Activated naive CD4-positive, alpha-beta T cell treated with anti-CD3 and anti-CD28 coated beads for 36 hours (primary cell): ENCODE measurements around the gene STAT3. TPM values are rescaled to one million over a fixed set of nuclear protein-coding genes. Genes with fewer than 3 reads are reported as not detected.

Source experiments
- CTCF ChIA-PET: fragments of 350-600 bp; sonication (Branson Sonifier 250); formaldehyde crosslinking; loops from one replicate; lab custom pipeline; 2021; ENCODE audit warnings: antibody characterized with exemption; lab: Charles Lee
- DNase-seq: peaks from one replicate; pipeline ENCODE4 v3.0.0-alpha.2; 2020
- H3K27ac Mint-ChIP-seq: one replicate; pipeline ENCODE4 v1.8.0; 2021; ENCODE audit warnings: mild to moderate bottlenecking, mixed read lengths
- H3K27me3 Mint-ChIP-seq: one replicate; pipeline ENCODE4 v1.8.0; 2021; ENCODE audit warnings: low read depth, mixed read lengths
- H3K36me3 Mint-ChIP-seq: one replicate; pipeline ENCODE4 v1.8.0; 2021; ENCODE audit warnings: low read depth, mixed read lengths
- H3K4me1 Mint-ChIP-seq: one replicate; pipeline ENCODE4 v1.8.0; 2021; ENCODE audit warnings: low read depth, mixed read lengths
- H3K4me3 Mint-ChIP-seq: one replicate; pipeline ENCODE4 v1.8.0; 2021; ENCODE audit warnings: mild to moderate bottlenecking, moderate library complexity, mixed read lengths
- H3K9me3 Mint-ChIP-seq: one replicate; pipeline ENCODE4 v1.8.0; 2021; ENCODE audit warnings: mixed read lengths
- intact Hi-C: fragments of 100-400 bp; cut with micrococcal nuclease; formaldehyde crosslinking; loops from one replicate; pipeline ENCODE4 v1.15.1; 2023
- total RNA-seq, 2 experiments: library from RNA; stranded (reverse); gene quantifications; one replicate each; pipeline ENCODE4 v1.2.3, GENCODE V29; 2021

The STAT3 gene
- total RNA-seq, 2 experiments from 2014 or later: 404 to 408 TPM

DNA sequence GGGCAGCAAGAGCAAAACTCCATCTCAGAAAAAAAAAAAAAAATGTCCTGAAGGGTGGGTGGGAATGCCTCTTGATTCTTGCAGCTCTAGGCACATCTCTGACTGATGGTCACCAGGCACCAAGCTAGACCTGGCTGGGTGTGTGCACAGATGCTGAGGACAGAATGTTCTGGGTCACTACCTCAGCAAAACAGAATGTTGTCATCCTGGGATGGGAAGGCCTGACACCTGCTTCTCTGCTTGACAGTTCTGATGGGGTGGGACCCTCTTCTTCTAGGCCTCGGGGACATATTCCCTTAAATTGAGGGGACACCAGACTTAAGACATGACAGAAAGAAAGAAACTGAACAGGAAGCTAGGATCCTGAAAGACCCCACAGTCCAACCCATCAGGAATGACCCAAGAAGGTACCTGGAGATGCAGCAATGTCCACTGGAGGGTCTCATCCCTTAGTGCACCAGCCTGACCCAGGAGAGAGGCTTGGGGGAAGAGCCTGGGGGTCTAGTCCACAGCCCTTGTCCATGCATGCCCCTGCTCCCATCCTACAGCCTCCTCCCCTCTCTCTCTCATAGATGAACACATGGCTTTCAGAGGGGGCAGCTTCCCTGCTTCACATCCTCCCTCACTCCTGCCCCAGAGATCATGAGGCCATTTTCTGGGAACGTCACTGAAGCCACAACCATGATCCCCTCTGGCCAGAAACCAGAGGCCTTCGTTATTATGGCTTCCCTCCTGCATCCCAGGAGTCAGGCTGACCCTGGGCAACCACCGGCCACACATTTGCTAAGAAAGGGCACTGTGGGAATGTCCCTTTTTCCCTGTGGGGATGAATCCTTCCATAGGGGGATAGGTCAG is 108.2 kb downstream of the STAT3 start:
- peaks cover 17% of the 10 kb centered on the region for H3K36me3 Mint-ChIP-seq
- no peak overlapping the region for H3K4me3 Mint-ChIP-seq
- CTCF ChIA-PET: interaction anchor here (0.5 to 1.4 kb wide), 5 partner anchors 10 to 317 kb away, joined by 3 to 5 read pairs (median 3); no protein-coding TSS in a partner anchor
- peaks cover 38% of the 10 kb centered on the region for H3K4me1 Mint-ChIP-seq
- H3K27ac Mint-ChIP-seq: no peak overlapping the region
- H3K27me3 Mint-ChIP-seq: no peaks in the 10 kb centered on the region
- intact Hi-C loops: loop anchor here (10.0 kb wide), 1 partner anchor 415 kb away; the partner anchor contains the start of gene KLHL11
- peak; percentile 1 for DNase-seq
- no peaks in the 10 kb centered on the region for H3K9me3 Mint-ChIP-seq

DNA sequence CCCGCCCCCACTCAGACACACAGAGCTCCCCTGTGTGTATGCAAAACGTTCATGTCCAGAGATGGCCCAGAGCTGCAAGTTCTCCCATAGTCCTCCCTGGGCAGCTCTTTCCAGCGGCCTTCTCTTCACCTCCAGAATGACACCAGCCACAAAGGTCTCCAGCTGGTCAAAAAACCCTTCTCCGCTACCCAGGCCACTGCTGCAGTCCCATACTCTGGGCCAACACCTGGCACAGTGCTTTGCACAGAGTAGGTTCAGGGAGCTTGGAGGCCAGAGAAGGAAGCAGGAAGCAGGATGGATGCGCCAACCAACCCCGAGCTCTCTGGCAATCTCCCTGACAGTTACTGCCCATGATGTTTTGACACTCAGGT is 110.9 kb downstream of the STAT3 start:
- Mint-ChIP-seq H3K27me3 (no peaks in the 10 kb centered on the region), H3K9me3 (no peaks in the 10 kb centered on the region), H3K4me1 (peaks cover 27% of the 10 kb centered on the region), H3K4me3 (peak overlapping the region; percentile 63), H3K36me3 (peaks cover 30% of the 10 kb centered on the region), H3K27ac (peak overlapping the region; percentile 78)
- CTCF ChIA-PET: interaction anchor here (0.7 to 2.3 kb wide), 4 partner anchors 9 to 126 kb away, joined by 3 to 13 read pairs (median 4); no protein-coding TSS in a partner anchor
- intact Hi-C loops: loop anchor here (1.0 to 10.0 kb wide), 2 partner anchors 10 to 413 kb away; partner anchors contain the start of gene KLHL11
- DNase-seq: peak; percentile 3

DNA sequence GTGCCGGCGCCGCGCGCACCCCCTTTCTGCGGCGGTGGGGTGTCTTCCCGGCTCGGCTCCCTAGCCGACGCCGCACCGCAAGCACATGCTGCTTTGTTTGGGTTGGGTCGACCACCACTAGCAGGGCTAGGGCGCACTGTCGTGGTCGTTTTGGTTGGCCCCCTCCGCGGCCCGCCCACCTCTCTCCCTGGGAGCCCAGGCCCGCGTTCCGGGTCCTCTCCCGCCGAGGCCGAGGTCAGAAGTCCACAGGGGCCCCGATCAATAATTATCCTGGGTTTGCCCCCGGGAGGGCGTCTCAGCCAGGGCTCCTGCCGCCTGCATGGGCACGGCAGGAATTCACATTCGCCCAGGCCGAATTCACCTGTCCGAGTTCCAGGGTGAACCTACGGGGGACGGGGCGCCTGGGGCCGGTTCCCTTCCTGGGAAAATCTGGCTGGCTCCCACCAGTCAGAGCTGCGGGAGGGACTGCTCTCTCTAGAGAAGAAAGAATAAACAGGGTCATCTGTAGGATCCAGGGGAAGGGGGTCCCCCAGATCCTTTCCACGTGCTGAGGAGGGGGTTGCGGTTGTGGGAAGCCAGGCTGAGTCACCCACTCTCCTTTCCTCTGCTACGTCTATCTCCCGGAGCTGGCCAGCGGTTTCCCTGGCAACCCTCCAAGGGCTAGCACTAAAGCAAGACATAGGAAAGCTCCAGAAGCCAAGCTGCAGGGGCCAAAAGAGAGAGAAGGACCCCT is 111.5 kb downstream of the STAT3 start:
- H3K9me3 Mint-ChIP-seq: no peaks in the 10 kb centered on the region
- peaks cover 30% of the 10 kb centered on the region for H3K36me3 Mint-ChIP-seq
- CTCF ChIA-PET: interaction anchor here (0.7 to 2.3 kb wide), 3 partner anchors 29 to 126 kb away, joined by 3 to 13 read pairs (median 4); no protein-coding TSS in a partner anchor
- peak; percentile 45 for DNase-seq
- peak overlapping the region; percentile 78 for H3K27ac Mint-ChIP-seq
- peaks cover 32% of the 10 kb centered on the region for H3K4me1 Mint-ChIP-seq
- intact Hi-C loops: loop anchor here (1.0 to 10.0 kb wide), 2 partner anchors 11 to 412 kb away; partner anchors contain the start of gene KLHL11
- H3K27me3 Mint-ChIP-seq: no peaks in the 10 kb centered on the region
- peak overlapping the region; percentile 63 for H3K4me3 Mint-ChIP-seq

DNA sequence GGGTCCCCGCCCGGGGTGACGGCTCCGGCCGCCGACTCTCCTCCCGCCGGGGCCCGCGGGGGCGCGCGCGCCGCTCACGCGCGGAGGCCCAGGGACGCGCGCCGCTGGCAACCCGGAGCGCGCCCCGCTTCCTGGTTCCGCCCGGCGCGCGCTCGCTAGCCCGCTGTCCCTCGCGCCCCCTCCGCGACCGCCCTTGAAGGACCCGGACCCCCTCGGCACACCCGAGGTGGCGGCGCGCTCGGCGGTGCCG is 112.0 kb downstream of the STAT3 start, which contains the start of gene STAT5B:
Gene STAT5B (minus strand): TSS at position 33 of the 250 bp plus-strand sequence. CDS start 44,264 bp downstream, outside the sequence.
- CTCF ChIA-PET: interaction anchor here (2.4 kb wide), 1 partner anchor 54 kb away, joined by 18 read pairs; no protein-coding TSS in a partner anchor
- no peaks in the 10 kb centered on the region for H3K27me3 Mint-ChIP-seq

DNA sequence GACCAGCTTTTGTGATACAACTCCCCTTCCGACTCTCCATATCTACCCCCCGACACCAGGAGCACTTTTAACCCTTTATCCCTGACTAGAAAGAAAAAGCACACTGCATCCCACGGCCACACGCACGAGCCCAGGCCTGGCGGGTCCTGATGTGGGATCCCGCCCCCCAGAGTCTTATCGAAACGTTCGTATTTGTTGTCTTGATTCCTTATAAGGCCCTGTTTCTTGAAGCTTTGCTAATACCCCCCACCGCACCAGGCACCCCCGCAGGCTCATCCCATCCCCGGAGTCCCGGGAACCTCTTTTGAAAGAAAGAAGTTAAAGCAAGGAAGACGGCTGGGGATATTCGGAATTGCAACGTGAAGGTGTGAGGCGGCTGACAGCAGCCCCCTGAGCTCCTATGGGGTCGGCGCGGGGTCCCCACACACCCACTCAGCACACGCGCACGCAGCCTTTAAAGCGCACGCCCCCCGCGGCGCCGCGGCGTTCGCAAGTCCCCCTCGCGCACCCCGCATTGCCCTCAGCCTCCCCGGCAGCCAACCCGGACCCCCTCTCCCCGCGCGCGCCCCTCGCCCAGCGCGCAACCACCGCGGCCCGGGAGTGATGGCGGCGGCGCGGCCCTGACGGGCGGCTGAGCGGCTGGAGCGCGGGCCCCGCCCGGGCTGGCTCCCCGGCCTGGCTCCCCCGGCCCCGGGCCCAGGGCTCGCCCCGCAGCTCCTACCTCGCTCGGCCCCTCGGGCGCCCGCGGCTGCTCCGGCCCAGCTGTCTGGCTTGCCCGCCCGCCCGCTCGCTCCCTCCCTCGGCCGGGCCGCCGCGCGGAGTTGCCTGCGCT is 112.5 kb downstream of the STAT3 start:
- Mint-ChIP-seq H3K4me1 (peaks cover 41% of the 10 kb centered on the region), H3K36me3 (peaks cover 32% of the 10 kb centered on the region), H3K27ac (peak overlapping the region; percentile 97), H3K27me3 (no peaks in the 10 kb centered on the region), H3K4me3 (peak overlapping the region; percentile 96), H3K9me3 (no peaks in the 10 kb centered on the region)
- peak; percentile 29 for DNase-seq
- intact Hi-C loops: loop anchor here (10.0 kb wide), 1 partner anchor 411 kb away; the partner anchor contains the start of gene KLHL11
- CTCF ChIA-PET: interaction anchor here (0.7 to 8.1 kb wide), 3 partner anchors 21 to 53 kb away, joined by 5 to 46 read pairs (median 18); no protein-coding TSS in a partner anchor

More for the DNA sequence above, 112.0 kb downstream of the STAT3 start, which contains the start of gene STAT5B:
- intact Hi-C loops: loop anchor here (10.0 kb wide), 1 partner anchor 411 kb away; the partner anchor contains the start of gene KLHL11
- Mint-ChIP-seq H3K4me3 (peak within 1 kb of the TSS; percentile 96), H3K4me1 (peaks cover 35% of the 10 kb centered on the region), H3K9me3 (no peaks in the 10 kb centered on the region), H3K27ac (peak within 1 kb of the TSS; percentile 97), H3K36me3 (peaks cover 30% of the 10 kb centered on the region)
- DNase-seq: peak; percentile 62

DNA sequence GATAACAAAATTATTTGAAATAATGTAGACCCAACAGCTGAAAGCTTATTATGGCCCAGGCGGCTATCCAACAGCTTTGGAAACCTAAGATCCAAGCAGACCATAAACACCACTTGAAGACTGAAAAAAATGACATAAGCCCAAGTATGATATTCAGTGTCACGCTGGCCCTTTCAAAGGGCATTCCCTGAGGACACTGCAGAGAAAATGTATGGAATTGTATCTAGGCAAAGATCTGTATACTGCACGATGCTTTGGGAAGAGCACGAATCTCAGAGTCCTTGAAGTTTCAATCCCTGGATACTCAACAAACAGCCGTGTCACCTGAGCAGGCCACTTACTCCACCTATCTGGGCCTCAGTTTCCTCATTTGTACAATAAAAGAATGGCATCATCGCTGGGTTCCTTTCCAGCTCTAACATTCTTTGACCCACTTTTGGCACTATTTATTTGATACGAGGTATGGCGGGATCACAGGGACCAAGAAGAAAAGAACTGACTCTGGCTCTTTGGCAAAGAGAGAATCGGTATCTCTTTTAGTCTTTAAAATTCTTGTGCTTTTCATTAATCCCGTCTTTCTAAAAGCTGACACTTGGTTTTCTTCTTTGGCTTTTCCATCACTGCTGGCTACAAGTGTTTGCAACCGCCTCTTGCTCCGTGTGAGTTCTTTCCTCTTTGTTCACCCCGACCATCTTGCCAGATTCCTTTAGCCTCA is 113.3 kb downstream of the STAT3 start:
- Mint-ChIP-seq H3K4me3 (peak overlapping the region; percentile 96), H3K9me3 (no peaks in the 10 kb centered on the region), H3K36me3 (peaks cover 35% of the 10 kb centered on the region), H3K27ac (peak overlapping the region; percentile 97), H3K27me3 (no peaks in the 10 kb centered on the region), H3K4me1 (peaks cover 47% of the 10 kb centered on the region)
- CTCF ChIA-PET: interaction anchor here (2.4 to 8.1 kb wide), 2 partner anchors 25 to 52 kb away, joined by 18 to 46 read pairs; no protein-coding TSS in a partner anchor
- DNase-seq: no peak
- intact Hi-C loops: loop anchor here (5.0 to 10.0 kb wide), 2 partner anchors 410 to 897 kb away; partner anchors contain the start of genes KLHL11 and NBR1

DNA sequence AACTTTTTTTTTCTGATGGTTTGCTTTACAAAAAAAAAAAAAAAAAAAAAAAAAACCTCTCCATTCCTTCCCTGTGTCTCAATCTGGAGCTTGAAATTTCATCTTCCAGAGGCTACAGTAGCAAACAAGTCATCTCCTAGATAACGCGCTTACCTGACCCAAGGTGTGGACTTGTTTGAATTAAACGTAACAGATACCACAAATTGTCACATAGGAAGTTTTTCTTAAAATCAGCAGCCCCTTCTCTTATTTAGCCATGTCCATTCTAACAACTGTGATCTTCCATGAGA is 114.0 kb downstream of the STAT3 start:
- no peak for DNase-seq
- Mint-ChIP-seq H3K4me3 (peak overlapping the region; percentile 96), H3K36me3 (peaks cover 36% of the 10 kb centered on the region), H3K27me3 (no peaks in the 10 kb centered on the region), H3K9me3 (no peaks in the 10 kb centered on the region), H3K4me1 (peaks cover 55% of the 10 kb centered on the region), H3K27ac (peak overlapping the region; percentile 97)
- CTCF ChIA-PET: interaction anchor here (0.6 to 8.1 kb wide), 4 partner anchors 24 to 129 kb away, joined by 3 to 46 read pairs (median 10); no protein-coding TSS in a partner anchor
- intact Hi-C loops: loop anchor here (5.0 to 10.0 kb wide), 2 partner anchors 409 to 898 kb away; partner anchors contain the start of genes KLHL11 and NBR1

DNA sequence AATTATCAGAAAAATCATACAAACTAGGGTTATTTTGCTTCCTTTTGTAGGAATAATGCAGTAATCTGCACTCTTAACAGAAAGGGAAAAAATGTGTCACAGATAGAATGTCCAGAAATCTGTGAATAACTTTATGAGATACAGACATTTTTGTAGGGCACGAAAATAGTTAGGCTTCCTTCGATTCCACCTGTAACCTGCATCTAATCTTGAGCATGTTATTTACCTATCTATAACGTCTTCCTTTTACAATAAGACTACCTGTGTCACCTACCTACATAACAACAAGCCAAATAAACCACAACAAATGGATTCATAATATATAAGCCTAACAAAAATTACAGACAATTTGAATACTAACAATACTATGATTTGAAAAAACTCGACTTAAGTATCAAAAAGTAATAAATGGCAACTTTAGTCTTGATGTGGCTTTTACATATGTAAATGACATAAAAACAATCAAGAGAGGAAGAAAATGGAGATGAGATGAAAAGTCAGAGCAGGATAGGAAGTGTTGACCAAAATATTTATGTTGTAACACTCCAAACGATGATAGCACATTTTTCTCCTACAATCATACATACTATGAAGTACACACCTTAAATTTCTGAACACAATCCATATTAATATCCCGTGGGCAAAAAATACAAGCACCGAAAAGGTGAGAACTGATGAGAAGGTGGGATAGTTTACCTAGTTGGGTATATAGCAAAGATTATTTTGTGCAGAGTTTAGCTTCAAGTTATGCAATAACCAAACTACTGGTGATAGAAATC is 114.6 kb downstream of the STAT3 start:
- peaks cover 36% of the 10 kb centered on the region for H3K36me3 Mint-ChIP-seq
- H3K27me3 Mint-ChIP-seq: no peaks in the 10 kb centered on the region
- H3K27ac Mint-ChIP-seq: peak overlapping the region; percentile 97
- H3K4me3 Mint-ChIP-seq: peak overlapping the region; percentile 96
- H3K4me1 Mint-ChIP-seq: peaks cover 60% of the 10 kb centered on the region
- no peaks in the 10 kb centered on the region for H3K9me3 Mint-ChIP-seq
- intact Hi-C loops: loop anchor here (2.0 to 10.0 kb wide), 3 partner anchors 51 to 899 kb away; partner anchors contain the start of genes KLHL11 and NBR1
- CTCF ChIA-PET: interaction anchor here (0.6 to 8.1 kb wide), 6 partner anchors 14 to 129 kb away, joined by 3 to 46 read pairs (median 3); no protein-coding TSS in a partner anchor
- no peak for DNase-seq

DNA sequence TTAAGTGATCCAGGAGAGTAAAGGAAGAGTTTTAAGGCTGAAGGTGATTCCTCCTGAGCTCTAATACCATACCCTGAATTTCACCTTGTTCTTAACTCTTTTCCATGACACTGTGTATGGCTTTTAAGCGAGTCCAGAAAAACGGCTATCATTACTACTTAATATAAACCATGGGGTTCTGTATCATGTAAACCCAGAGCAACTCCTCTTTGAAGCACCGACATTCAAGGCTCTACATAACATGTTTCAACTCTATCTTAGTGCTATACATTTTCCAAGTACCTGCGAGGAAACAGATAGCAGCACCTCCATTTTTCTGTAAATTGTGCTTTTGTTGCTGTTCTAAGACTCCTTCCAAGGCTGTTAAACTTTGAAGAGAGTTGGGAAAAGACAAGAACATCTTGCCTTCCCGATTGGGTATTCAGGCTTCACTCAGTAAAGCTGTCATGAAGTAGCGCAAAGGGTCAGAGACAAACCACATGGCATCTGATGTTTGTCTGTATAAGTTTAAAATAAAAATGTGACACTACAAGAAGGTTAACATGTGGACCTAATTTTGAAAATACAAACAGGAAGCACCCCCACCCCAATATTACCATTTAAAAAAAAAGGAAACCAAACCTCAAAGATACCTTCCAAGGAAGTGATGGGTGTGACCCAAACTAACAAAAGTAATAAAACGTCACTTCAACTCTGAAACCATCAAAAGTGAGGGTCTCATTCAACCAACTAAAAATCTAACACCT is 115.9 kb downstream of the STAT3 start:
- intact Hi-C loops: loop anchor here (2.0 to 10.0 kb wide), 3 partner anchors 50 to 900 kb away; partner anchors contain the start of genes KLHL11 and NBR1
- H3K4me3 Mint-ChIP-seq: peak overlapping the region; percentile 72
- CTCF ChIA-PET: interaction anchor here (0.6 to 8.1 kb wide), 4 partner anchors 23 to 309 kb away, joined by 3 to 46 read pairs (median 14); no protein-coding TSS in a partner anchor
- H3K4me1 Mint-ChIP-seq: peaks cover 65% of the 10 kb centered on the region
- no peak for DNase-seq
- H3K9me3 Mint-ChIP-seq: no peaks in the 10 kb centered on the region
- no peaks in the 10 kb centered on the region for H3K27me3 Mint-ChIP-seq
- peak overlapping the region; percentile 97 for H3K27ac Mint-ChIP-seq
- H3K36me3 Mint-ChIP-seq: peaks cover 33% of the 10 kb centered on the region
